ENCODE results near the gene ETV5.

Gene ETV5

DNA sequence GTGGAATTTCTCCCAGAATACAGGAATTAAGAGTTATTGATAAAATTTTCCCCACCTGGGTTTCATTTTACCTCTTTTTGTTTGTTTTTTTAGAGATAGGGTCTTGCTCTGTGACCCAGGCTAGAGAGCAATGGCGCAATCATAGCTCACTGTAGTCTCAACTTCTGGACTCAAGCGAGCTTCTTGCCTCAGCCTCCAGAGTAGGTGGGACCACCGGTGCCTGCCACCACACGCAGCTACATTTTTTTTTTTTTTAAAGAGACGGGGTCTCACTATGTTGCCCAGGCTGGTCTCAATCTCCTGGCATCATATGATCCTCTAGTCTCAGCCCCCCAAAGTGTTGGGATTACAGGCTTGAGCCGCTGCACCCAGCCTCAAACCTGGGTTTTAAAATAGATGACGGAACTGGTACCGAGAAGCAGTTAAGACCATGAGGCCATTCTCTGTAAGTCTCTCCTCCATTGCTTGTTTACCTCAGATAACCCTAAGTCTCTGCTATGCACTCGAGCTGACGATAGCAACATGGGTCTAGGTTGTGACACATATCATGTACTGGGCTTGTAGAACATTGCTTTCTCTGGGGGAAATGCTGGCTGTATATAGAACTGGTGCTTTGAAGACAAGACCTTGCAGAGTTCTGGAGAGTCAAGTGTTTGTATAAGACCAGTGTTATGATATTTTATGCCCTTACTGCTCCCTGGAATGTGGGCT, 16.4 kb downstream of the ETV5 start:
- Histone ChIP-seq H3K27ac (0 out of 22 replicates have a peak overlapping the region, but pooled peaks of 1 of the 11 experiments have one; percentile 86), H3K4me2 (peak overlapping the region in 3 of 11 experiments; percentile 86 to 89 (median 88); a peak in 5 of 22 replicates), H3K27me3 (no peaks in the 10 kb centered on the region), H4K20me1 (peaks cover 0 to 98% (median 0%) of the 10 kb centered on the region in 11 experiments; a peak in 5 of 22 replicates), H3K9ac (peak overlapping the region in 1 of 11 experiments; percentile 13; a peak in 1 of 22 replicates), H3K9me3 (replicated peaks in 1 of 11) (0 out of 22 replicates have a peak, but pooled peaks cover 0 to 7% (median 0%) of the 10 kb centered on the region in 11 experiments), H3K4me1 (peaks cover 19 to 71% (median 42%) of the 10 kb centered on the region in 10 experiments), H3K4me3 (no peak overlapping the region), H3K36me3 (peaks cover 23 to 100% (median 72%) of the 10 kb centered on the region in 11 experiments)
- no peak for TF ChIP-seq Cebpa-rat (IDR thresholded peaks at IDR 0.05)

DNA sequence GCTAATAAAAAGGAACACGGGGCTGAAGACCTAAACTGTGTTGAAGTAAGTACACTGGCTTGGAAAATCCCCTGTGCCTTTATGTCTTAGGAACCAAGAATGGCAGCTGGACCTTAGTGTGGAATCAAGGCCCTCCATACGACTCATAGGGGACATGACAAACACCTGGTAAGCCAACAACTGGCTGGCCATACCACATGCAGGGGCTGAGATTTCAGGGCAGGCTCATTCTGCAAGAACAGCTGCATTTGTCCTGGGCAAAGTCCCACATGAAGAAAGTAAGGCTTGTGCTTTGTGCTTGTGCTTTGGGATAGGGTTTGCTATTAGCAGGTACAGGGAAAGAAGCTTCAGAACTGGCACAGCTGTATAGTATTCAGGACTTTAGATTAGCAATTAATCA, 18.0 kb downstream of the ETV5 start:
- H3K27ac ChIP-seq, result no peak overlapping the region
- peaks cover 0 to 7% (median 0%) of the 10 kb centered on the region in 11 experiments; a peak in 1 of 22 replicates for H3K9me3 ChIP-seq (replicated peaks in 1 of 11)
- TF ChIP-seq Cebpa-rat (IDR thresholded peaks at IDR 0.05), result no peak
- H3K4me1 ChIP-seq, result peaks cover 4 to 55% (median 26%) of the 10 kb centered on the region in 10 experiments; a peak in 17 of 20 replicates
- peaks cover 25 to 100% (median 82%) of the 10 kb centered on the region in 11 experiments for H3K36me3 ChIP-seq
- peak overlapping the region in 2 of 11 experiments; percentile 88 to 89; a peak in 4 of 22 replicates for H3K4me2 ChIP-seq
- peaks cover 0 to 98% (median 0%) of the 10 kb centered on the region in 11 experiments; a peak in 5 of 22 replicates for H4K20me1 ChIP-seq
- no peak overlapping the region for H3K9ac ChIP-seq
- no peaks in the 10 kb centered on the region for H3K27me3 ChIP-seq
- no peak overlapping the region for H3K4me3 ChIP-seq

GRCh38 chr3:186088335-186088734, 20.6 kb downstream of the ETV5 start:
- Histone ChIP-seq H3K4me2 (no peak overlapping the region), H3K4me1 (peaks cover under 1 to 41% (median 14%) of the 10 kb centered on the region in 10 experiments; a peak in 15 of 20 replicates), H3K36me3 (peaks cover 27 to 100% (median 98%) of the 10 kb centered on the region in 11 experiments), H3K27me3 (no peaks in the 10 kb centered on the region), H3K4me3 (no peak overlapping the region), H3K9me3 (replicated peaks in 1 of 11) (peaks cover 0 to 7% (median 0%) of the 10 kb centered on the region in 11 experiments; a peak in 1 of 22 replicates), H4K20me1 (peaks cover 0 to 100% (median 0%) of the 10 kb centered on the region in 11 experiments; a peak in 5 of 22 replicates), H3K9ac (no peak overlapping the region), H3K27ac (no peak overlapping the region)
- TF ChIP-seq Cebpa-rat (IDR thresholded peaks at IDR 0.05), result no peak

DNA sequence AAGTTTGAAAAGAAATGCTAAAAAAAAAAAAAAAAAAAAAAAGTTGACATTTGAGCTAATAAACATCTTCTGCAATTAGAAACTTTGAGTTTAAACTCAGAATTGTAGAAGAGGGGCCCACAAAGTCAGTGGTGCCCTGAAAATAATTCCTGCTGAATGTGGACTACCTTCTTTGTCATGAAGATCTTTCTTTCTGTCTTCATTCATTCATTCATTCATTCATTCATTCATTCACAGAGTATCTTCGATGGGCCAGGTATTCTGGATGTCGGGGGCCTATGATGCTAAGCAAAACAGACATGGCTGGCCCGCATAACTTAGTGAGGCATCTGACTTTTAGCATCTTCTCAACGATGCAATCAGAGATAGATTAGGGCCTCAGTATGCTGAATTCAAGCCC, 24.6 kb downstream of the ETV5 start:
- Histone ChIP-seq H3K27me3 (no peaks in the 10 kb centered on the region), H3K4me3 (no peak overlapping the region), H3K36me3 (peaks cover 28 to 100% (median 96%) of the 10 kb centered on the region in 11 experiments), H3K9me3 (replicated peaks in 1 of 11) (peaks cover 0 to 9% (median 0%) of the 10 kb centered on the region in 11 experiments; a peak in 1 of 22 replicates), H3K4me1 (peaks cover 15 to 44% (median 27%) of the 10 kb centered on the region in 10 experiments), H3K4me2 (no peak overlapping the region), H3K9ac (no peak overlapping the region), H4K20me1 (peaks cover 0 to 100% (median 0%) of the 10 kb centered on the region in 11 experiments; a peak in 6 of 22 replicates), H3K27ac (no peak overlapping the region)
- TF ChIP-seq Cebpa-rat (IDR thresholded peaks at IDR 0.05), result no peak

DNA sequence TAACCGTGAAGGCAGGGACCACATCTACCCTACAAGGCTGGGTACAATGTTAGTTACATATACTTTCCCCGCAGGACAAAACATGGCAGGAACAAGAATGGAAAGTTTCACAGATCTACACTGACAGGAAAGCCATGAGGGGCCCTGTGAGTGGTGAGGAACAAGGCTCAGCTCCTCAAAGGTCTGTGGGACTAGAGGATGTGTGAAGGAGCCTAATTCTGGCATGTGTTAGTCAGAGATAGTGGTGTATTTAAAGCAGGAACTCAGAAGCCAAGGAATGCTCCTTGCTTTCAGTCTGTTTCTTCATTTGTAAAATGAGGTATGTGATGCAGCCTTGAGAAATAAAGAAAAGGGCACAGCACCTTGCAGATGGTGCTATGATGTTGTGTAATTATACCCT, 25.1 kb downstream of the ETV5 start:
- H3K9ac ChIP-seq, result no peak overlapping the region
- H3K9me3 ChIP-seq (replicated peaks in 1 of 11), result peaks cover 0 to 9% (median 0%) of the 10 kb centered on the region in 11 experiments; a peak in 1 of 22 replicates
- no peak overlapping the region; a peak in 1 of 22 replicates for H3K4me2 ChIP-seq
- H3K27ac ChIP-seq, result no peak overlapping the region
- peaks cover 33 to 100% (median 96%) of the 10 kb centered on the region in 11 experiments for H3K36me3 ChIP-seq
- no peaks in the 10 kb centered on the region for H3K27me3 ChIP-seq
- peaks cover 0 to 100% (median 0%) of the 10 kb centered on the region in 11 experiments; a peak in 6 of 22 replicates for H4K20me1 ChIP-seq
- no peak overlapping the region for H3K4me3 ChIP-seq
- peaks cover 15 to 44% (median 27%) of the 10 kb centered on the region in 10 experiments for H3K4me1 ChIP-seq
- TF ChIP-seq Cebpa-rat (IDR thresholded peaks at IDR 0.05), result no peak

- H3K27me3 ChIP-seq, result no peaks in the 10 kb centered on the region
- H3K4me1 ChIP-seq, result peaks cover 15 to 44% (median 27%) of the 10 kb centered on the region in 10 experiments
- no peak for TF ChIP-seq Cebpa-rat (IDR thresholded peaks at IDR 0.05)
- no peak overlapping the region for H3K9ac ChIP-seq
- peaks cover 43 to 100% (median 96%) of the 10 kb centered on the region in 11 experiments for H3K36me3 ChIP-seq
- no peak overlapping the region for H3K4me3 ChIP-seq
- H3K27ac ChIP-seq, result no peak overlapping the region
- H3K4me2 ChIP-seq, result peak overlapping the region in 2 of 11 experiments; percentile 45 to 54; a peak in 3 of 22 replicates
- peaks cover 0 to 100% (median 0%) of the 10 kb centered on the region in 11 experiments; a peak in 5 of 22 replicates for H4K20me1 ChIP-seq
- peaks cover 0 to 17% (median 13%) of the 10 kb centered on the region in 11 experiments; a peak in 11 of 22 replicates for H3K9me3 ChIP-seq (replicated peaks in 1 of 11)
Measured at GRCh38 chr3:186082150-186082549, 26.7 kb downstream of the ETV5 start.

GRCh38 chr3:186081678-186082077, 27.2 kb downstream of the ETV5 start:
- Histone ChIP-seq H3K9ac (no peak overlapping the region), H4K20me1 (peaks cover 0 to 100% (median 0%) of the 10 kb centered on the region in 11 experiments; a peak in 5 of 22 replicates), H3K36me3 (peaks cover 48 to 100% (median 96%) of the 10 kb centered on the region in 11 experiments), H3K4me2 (peak overlapping the region in 3 of 11 experiments; percentile 45 to 54 (median 50); a peak in 5 of 22 replicates), H3K27ac (no peak overlapping the region), H3K27me3 (no peaks in the 10 kb centered on the region), H3K4me3 (no peak overlapping the region), H3K4me1 (peaks cover 15 to 44% (median 27%) of the 10 kb centered on the region in 10 experiments), H3K9me3 (replicated peaks in 1 of 11) (peaks cover 0 to 21% (median 16%) of the 10 kb centered on the region in 11 experiments; a peak in 13 of 22 replicates)
- TF ChIP-seq Cebpa-rat (IDR thresholded peaks at IDR 0.05), result no peak

GRCh38 chr3:186080849-186081438, 27.9 kb downstream of the ETV5 start:
- peaks cover 15 to 44% (median 27%) of the 10 kb centered on the region in 10 experiments for H3K4me1 ChIP-seq
- H4K20me1 ChIP-seq, result peaks cover 0 to 100% (median 0%) of the 10 kb centered on the region in 11 experiments; a peak in 5 of 22 replicates
- no peak for TF ChIP-seq Cebpa-rat (IDR thresholded peaks at IDR 0.05)
- H3K27me3 ChIP-seq, result no peaks in the 10 kb centered on the region
- no peak overlapping the region for H3K27ac ChIP-seq
- peaks cover 0 to 29% (median 22%) of the 10 kb centered on the region in 11 experiments; a peak in 17 of 22 replicates for H3K9me3 ChIP-seq (replicated peaks in 1 of 11)
- no peak overlapping the region for H3K9ac ChIP-seq
- H3K36me3 ChIP-seq, result peaks cover 53 to 100% (median 96%) of the 10 kb centered on the region in 11 experiments
- peak overlapping the region in 9 of 11 experiments; percentile 0 to 54 (median 28); a peak in 14 of 22 replicates for H3K4me2 ChIP-seq
- no peak overlapping the region for H3K4me3 ChIP-seq

All from BLaER1 treated with 17β-estradiol and CSF1 and Interleukin-3, amounts not matched to agents 10 nM and 100 nM (cell line).